Measurements from ENCODE around the gene RNF133. TPM values are rescaled to one million over a fixed set of nuclear protein-coding genes. Genes with fewer than 3 reads are reported as not detected.

RNF133 gene
- total RNA-seq, 1 donor from 2014 or later, result not detected

GRCh38 chr7:122674502-122674901 is 24.4 kb downstream of the RNF133 start:
- DNase-seq (ENCODE audit: low read depth), result no peak
- no peak for TF ChIP-seq CTCF (IDR thresholded peaks at IDR 0.05; ENCODE audit: insufficient read depth, low read length, poor library complexity, severe bottlenecking)
- Histone ChIP-seq H3K4me3 (ENCODE audit: low read depth, low read length) (no peak overlapping the region), H3K27me3 (ENCODE audit: control insufficient read depth, insufficient read depth, low read length) (no peaks in the 10 kb centered on the region), H3K36me3 (ENCODE audit: control insufficient read depth, insufficient read depth, low read length) (no peaks in the 10 kb centered on the region)

- no peak for TF ChIP-seq CTCF (IDR thresholded peaks at IDR 0.05; ENCODE audit: insufficient read depth, low read length, poor library complexity, severe bottlenecking)
- H3K27me3 ChIP-seq (ENCODE audit: control insufficient read depth, insufficient read depth, low read length), result no peaks in the 10 kb centered on the region
- H3K36me3 ChIP-seq (ENCODE audit: control insufficient read depth, insufficient read depth, low read length), result no peaks in the 10 kb centered on the region
- H3K4me3 ChIP-seq (ENCODE audit: low read depth, low read length), result no peak overlapping the region
- no peak for DNase-seq (ENCODE audit: low read depth)
Measured at GRCh38 chr7:122673951-122674350, 25.0 kb downstream of the RNF133 start.

GRCh38 chr7:122672536-122672935 is 26.4 kb downstream of the RNF133 start:
- no peaks in the 10 kb centered on the region for H3K36me3 ChIP-seq (ENCODE audit: control insufficient read depth, insufficient read depth, low read length)
- H3K4me3 ChIP-seq (ENCODE audit: low read depth, low read length), result no peak overlapping the region
- no peak for TF ChIP-seq CTCF (IDR thresholded peaks at IDR 0.05; ENCODE audit: insufficient read depth, low read length, poor library complexity, severe bottlenecking)
- no peak for DNase-seq (ENCODE audit: low read depth)
- no peaks in the 10 kb centered on the region for H3K27me3 ChIP-seq (ENCODE audit: control insufficient read depth, insufficient read depth, low read length)

GRCh38 chr7:122663733-122664132 is 35.2 kb downstream of the RNF133 start:
- no peaks in the 10 kb centered on the region for H3K36me3 ChIP-seq (ENCODE audit: control insufficient read depth, insufficient read depth, low read length)
- no peaks in the 10 kb centered on the region for H3K27me3 ChIP-seq (ENCODE audit: control insufficient read depth, insufficient read depth, low read length)
- H3K4me3 ChIP-seq (ENCODE audit: low read depth, low read length), result no peak overlapping the region
- DNase-seq (ENCODE audit: low read depth), result no peak
- no peak for TF ChIP-seq CTCF (IDR thresholded peaks at IDR 0.05; ENCODE audit: insufficient read depth, low read length, poor library complexity, severe bottlenecking)

- no peak for TF ChIP-seq CTCF (IDR thresholded peaks at IDR 0.05; ENCODE audit: insufficient read depth, low read length, poor library complexity, severe bottlenecking)
- Histone ChIP-seq H3K4me3 (ENCODE audit: low read depth, low read length) (no peak overlapping the region), H3K27me3 (ENCODE audit: control insufficient read depth, insufficient read depth, low read length) (no peaks in the 10 kb centered on the region), H3K36me3 (ENCODE audit: control insufficient read depth, insufficient read depth, low read length) (no peaks in the 10 kb centered on the region)
- no peak for DNase-seq (ENCODE audit: low read depth)
Measured at GRCh38 chr7:122658856-122659255, 40.1 kb downstream of the RNF133 start.

GRCh38 chr7:122653685-122654084 is 45.2 kb downstream of the RNF133 start:
- no peaks in the 10 kb centered on the region for H3K27me3 ChIP-seq (ENCODE audit: control insufficient read depth, insufficient read depth, low read length)
- no peak for DNase-seq (ENCODE audit: low read depth)
- TF ChIP-seq CTCF (IDR thresholded peaks at IDR 0.05; ENCODE audit: insufficient read depth, low read length, poor library complexity, severe bottlenecking), result no peak
- no peak overlapping the region for H3K4me3 ChIP-seq (ENCODE audit: low read depth, low read length)
- H3K36me3 ChIP-seq (ENCODE audit: control insufficient read depth, insufficient read depth, low read length), result no peaks in the 10 kb centered on the region
